ENCODE results near the gene APBA2. TPM values are rescaled to one million over a fixed set of nuclear protein-coding genes. Genes with fewer than 3 reads are reported as not detected.

APBA2 gene
- total and polyA plus RNA-seq, 2 of the 13 experiments (the other 11 are each of a cell fraction or from before 2014, with no cell fraction given): 0.62 to 2.3 TPM

DNA sequence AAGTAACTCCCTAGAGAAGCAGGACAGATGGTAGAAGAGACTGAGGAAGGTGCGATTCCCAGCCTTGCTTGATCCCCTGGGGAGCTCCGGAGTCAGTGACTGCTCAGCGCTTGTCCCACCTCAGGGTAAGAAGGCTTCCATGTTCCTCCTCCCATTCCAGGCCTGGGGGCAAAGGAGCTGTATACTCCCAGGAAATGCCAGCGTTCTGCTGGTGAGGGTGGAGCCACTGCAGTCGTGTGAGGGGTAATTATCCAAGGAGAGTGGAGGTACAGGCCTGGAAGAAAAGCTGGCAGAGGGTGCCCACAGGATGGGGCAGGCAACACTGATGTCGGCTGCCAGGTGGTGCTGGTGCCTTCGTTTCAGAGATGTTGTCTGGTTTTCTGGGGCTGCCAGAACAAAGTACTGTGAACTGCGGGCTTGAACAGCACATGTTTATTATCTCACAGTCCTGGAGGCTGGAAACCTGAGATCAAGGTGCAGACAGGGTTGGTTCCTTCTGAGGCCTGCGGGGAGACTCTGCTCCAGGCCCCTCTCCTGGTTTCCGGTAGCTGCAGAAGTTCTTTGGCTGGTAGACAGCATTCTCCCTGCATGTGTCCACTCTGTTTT is 12.1 kb upstream of the APBA2 start:
- H3K4me1 ChIP-seq (ENCODE audit: insufficient read depth, low read length): peaks cover 14% of the 10 kb centered on the region
- H3K27ac ChIP-seq (ENCODE audit: extremely low read length, insufficient read depth, low read length): no peak overlapping the region
- in situ Hi-C loops (cut with HindIII; ENCODE audit: extremely low pct_ligation_motif_present, low pct_unique_long_range_greater_than_20kb): no loop called here
- no peaks in the 10 kb centered on the region for H4K20me1 ChIP-seq (ENCODE audit: insufficient read depth, low read length)
- intact Hi-C loops (cut with micrococcal nuclease; ENCODE audit: unreplicated experiment): no loop called here
- no peak overlapping the region for H2AFZ ChIP-seq (ENCODE audit: low read length)
- no peaks in the 10 kb centered on the region for H3K79me2 ChIP-seq (ENCODE audit: insufficient read depth, low read length)
- H3K4me3 ChIP-seq (replicated peaks in 1 of 3; ENCODE audit: insufficient read depth in 1 of 3, low read depth in 2 of 3, low read length in 3 of 3): no peak overlapping the region
- WGBS (ENCODE audit: low lambda C conversion rate): 5% methylated on average over 6 of the region's 10 CpGs
- FAIRE-seq: no peak
- POLR2A ChIA-PET: no interaction called here
- TF ChIP-seq, protein P1, sequence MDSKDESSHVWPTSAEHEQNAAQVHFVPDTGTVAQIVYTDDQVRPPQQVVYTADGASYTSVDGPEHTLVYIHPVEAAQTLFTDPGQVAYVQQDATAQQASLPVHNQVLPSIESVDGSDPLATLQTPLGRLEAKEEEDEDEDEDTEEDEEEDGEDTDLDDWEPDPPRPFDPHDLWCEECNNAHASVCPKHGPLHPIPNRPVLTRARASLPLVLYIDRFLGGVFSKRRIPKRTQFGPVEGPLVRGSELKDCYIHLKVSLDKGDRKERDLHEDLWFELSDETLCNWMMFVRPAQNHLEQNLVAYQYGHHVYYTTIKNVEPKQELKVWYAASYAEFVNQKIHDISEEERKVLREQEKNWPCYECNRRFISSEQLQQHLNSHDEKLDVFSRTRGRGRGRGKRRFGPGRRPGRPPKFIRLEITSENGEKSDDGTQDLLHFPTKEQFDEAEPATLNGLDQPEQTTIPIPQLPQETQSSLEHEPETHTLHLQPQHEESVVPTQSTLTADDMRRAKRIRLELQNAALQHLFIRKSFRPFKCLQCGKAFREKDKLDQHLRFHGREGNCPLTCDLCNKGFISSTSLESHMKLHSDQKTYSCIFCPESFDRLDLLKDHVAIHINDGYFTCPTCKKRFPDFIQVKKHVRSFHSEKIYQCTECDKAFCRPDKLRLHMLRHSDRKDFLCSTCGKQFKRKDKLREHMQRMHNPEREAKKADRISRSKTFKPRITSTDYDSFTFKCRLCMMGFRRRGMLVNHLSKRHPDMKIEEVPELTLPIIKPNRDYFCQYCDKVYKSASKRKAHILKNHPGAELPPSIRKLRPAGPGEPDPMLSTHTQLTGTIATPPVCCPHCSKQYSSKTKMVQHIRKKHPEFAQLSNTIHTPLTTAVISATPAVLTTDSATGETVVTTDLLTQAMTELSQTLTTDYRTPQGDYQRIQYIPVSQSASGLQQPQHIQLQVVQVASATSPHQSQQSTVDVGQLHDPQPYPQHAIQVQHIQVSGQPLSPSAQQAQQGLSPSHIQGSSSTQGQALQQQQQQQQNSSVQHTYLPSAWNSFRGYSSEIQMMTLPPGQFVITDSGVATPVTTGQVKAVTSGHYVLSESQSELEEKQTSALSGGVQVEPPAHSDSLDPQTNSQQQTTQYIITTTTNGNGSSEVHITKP (CRISPR knock-in tag; IDR thresholded peaks at IDR 0.05; ENCODE audit: low read depth): no peak
- TF ChIP-seq ZNF746 (CRISPR knock-in tag; IDR thresholded peaks at IDR 0.05): no peak
- TF ChIP-seq, protein P2, sequence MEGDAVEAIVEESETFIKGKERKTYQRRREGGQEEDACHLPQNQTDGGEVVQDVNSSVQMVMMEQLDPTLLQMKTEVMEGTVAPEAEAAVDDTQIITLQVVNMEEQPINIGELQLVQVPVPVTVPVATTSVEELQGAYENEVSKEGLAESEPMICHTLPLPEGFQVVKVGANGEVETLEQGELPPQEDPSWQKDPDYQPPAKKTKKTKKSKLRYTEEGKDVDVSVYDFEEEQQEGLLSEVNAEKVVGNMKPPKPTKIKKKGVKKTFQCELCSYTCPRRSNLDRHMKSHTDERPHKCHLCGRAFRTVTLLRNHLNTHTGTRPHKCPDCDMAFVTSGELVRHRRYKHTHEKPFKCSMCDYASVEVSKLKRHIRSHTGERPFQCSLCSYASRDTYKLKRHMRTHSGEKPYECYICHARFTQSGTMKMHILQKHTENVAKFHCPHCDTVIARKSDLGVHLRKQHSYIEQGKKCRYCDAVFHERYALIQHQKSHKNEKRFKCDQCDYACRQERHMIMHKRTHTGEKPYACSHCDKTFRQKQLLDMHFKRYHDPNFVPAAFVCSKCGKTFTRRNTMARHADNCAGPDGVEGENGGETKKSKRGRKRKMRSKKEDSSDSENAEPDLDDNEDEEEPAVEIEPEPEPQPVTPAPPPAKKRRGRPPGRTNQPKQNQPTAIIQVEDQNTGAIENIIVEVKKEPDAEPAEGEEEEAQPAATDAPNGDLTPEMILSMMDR (CRISPR knock-in tag; IDR thresholded peaks at IDR 0.05): peak; percentile 41
- TF ChIP-seq, protein P3, sequence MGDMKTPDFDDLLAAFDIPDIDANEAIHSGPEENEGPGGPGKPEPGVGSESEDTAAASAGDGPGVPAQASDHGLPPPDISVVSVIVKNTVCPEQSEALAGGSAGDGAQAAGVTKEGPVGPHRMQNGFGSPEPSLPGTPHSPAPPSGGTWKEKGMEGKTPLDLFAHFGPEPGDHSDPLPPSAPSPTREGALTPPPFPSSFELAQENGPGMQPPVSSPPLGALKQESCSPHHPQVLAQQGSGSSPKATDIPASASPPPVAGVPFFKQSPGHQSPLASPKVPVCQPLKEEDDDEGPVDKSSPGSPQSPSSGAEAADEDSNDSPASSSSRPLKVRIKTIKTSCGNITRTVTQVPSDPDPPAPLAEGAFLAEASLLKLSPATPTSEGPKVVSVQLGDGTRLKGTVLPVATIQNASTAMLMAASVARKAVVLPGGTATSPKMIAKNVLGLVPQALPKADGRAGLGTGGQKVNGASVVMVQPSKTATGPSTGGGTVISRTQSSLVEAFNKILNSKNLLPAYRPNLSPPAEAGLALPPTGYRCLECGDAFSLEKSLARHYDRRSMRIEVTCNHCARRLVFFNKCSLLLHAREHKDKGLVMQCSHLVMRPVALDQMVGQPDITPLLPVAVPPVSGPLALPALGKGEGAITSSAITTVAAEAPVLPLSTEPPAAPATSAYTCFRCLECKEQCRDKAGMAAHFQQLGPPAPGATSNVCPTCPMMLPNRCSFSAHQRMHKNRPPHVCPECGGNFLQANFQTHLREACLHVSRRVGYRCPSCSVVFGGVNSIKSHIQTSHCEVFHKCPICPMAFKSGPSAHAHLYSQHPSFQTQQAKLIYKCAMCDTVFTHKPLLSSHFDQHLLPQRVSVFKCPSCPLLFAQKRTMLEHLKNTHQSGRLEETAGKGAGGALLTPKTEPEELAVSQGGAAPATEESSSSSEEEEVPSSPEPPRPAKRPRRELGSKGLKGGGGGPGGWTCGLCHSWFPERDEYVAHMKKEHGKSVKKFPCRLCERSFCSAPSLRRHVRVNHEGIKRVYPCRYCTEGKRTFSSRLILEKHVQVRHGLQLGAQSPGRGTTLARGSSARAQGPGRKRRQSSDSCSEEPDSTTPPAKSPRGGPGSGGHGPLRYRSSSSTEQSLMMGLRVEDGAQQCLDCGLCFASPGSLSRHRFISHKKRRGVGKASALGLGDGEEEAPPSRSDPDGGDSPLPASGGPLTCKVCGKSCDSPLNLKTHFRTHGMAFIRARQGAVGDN (CRISPR knock-in tag; IDR thresholded peaks at IDR 0.05): peak; percentile 35
- TF ChIP-seq ZFX (CRISPR knock-in tag; IDR thresholded peaks at IDR 0.05; ENCODE audit: low read depth): peak; percentile 34; the same call in 1 of the 2 replicates
- ATAC-seq: peak; percentile 65
- BruUV-seq (replicated peaks): no TSS peak
- CTCF ChIA-PET (ENCODE audit: low intra/inter-chr PET ratio, low total read pairs): no interaction called here
- no peaks in the 10 kb centered on the region for H3K36me3 ChIP-seq (replicated peaks in 1 of 2; ENCODE audit: control insufficient read depth in 1 of 2, insufficient read depth in 2 of 2, low read length in 2 of 2)
- H3K9ac ChIP-seq (ENCODE audit: insufficient read depth, low read depth, low read length): no peak overlapping the region
- no peak for DNase-seq (ENCODE audit: low spot score)
- H3K27me3 ChIP-seq (ENCODE audit: control insufficient read depth in 1 of 2, insufficient read depth in 2 of 2, low read length in 2 of 2): no peaks in the 10 kb centered on the region
- H3K4me2 ChIP-seq (ENCODE audit: low read depth, low read length): peak overlapping the region; percentile 41
- H3K9me3 ChIP-seq (ENCODE audit: low read length): no peaks in the 10 kb centered on the region

Data from HepG2 (cell line).